Natural killer cell treated with Interleukin-12 subunit alpha and Interleukin-12 subunit beta and Interleukin-15 and Interleukin-18, amount 100 ng/mL, for 72 hours (primary cell): ENCODE measurements around the gene CACNA1B. TPM values are rescaled to one million over a fixed set of nuclear protein-coding genes. Genes with fewer than 3 reads are reported as not detected.

Source experiments
- ATAC-seq, 2 donors: fragments of 150-1000 bp; cut with Tn5 transposase in 1 of 2; sonication (Bioruptor Pico), chemical (Tn5 transposase) in 1 of 2; 2 replicates each; pipeline ENCODE4 v1.10.0; 2021
- DNase-seq: peaks from one replicate; pipeline ENCODE4 v3.0.0; 2022; ENCODE audit warnings: low spot score
- H3K27ac Mint-ChIP-seq, 2 donors: 1 replicate in 1 of 2; 2 replicates in 1 of 2; pipeline ENCODE4 v1.8.0; 2022; ENCODE audit warnings: mixed read lengths in 2 of 2, mild to moderate bottlenecking in 1 of 2, moderate library complexity in 1 of 2
- H3K27me3 Mint-ChIP-seq, 2 donors: 1 replicate in 1 of 2; 2 replicates in 1 of 2; pipeline ENCODE4 v1.8.0; 2022; ENCODE audit warnings: mixed read lengths in 2 of 2
- H3K36me3 Mint-ChIP-seq: one replicate; pipeline ENCODE4 v1.8.0; 2022; ENCODE audit warnings: mixed read lengths
- H3K4me1 Mint-ChIP-seq, 2 donors: 1 replicate in 1 of 2; 2 replicates in 1 of 2; pipeline ENCODE4 v1.8.0; 2022; ENCODE audit warnings: low read depth in 2 of 2, mixed read lengths in 2 of 2, mild to moderate bottlenecking in 1 of 2
- H3K4me3 Mint-ChIP-seq: one replicate; pipeline ENCODE4 v1.8.0; 2022; ENCODE audit warnings: mixed read lengths
- H3K9me3 Mint-ChIP-seq: 2 replicates; pipeline ENCODE4 v1.8.0; 2022; ENCODE audit warnings: mixed read lengths
- total RNA-seq, 2 donors: library from RNA; stranded (reverse); gene quantifications; one replicate each; pipeline ENCODE4 v1.2.3, GENCODE V29; 2022

CACNA1B gene
- total RNA-seq, 2 donors from 2014 or later, result 0.11 to 0.90 TPM

DNA sequence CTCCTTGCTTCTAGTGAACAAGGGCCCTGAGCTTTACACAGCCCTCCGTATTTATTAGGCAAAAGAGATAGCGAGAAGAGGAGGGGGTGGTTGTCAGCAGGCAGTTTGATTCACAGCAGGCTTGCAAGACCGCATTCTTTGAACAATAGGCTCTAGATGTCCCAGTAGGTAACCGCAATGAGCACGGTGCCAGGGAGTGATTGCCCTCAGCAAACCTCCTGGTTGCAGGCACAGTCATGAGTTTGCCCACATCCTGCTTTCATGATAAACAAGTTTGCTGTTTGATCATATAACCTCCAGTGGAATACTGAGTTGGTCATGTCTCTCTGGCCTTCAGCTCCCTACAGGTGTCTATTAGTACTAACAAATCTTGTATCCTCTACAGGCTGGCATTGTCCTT lies 66.1 kb downstream of the CACNA1B start:
- peaks cover 4% of the 10 kb centered on the region for H3K36me3 Mint-ChIP-seq
- no peak overlapping the region for H3K27ac Mint-ChIP-seq
- DNase-seq (no peak), ATAC-seq (no peak)
- H3K9me3 Mint-ChIP-seq, result no peaks in the 10 kb centered on the region
- peaks cover 6 to 15% of the 10 kb centered on the region in 2 donors for H3K27me3 Mint-ChIP-seq
- H3K4me3 Mint-ChIP-seq, result no peak overlapping the region
- no peaks in the 10 kb centered on the region for H3K4me1 Mint-ChIP-seq

GRCh38 chr9:137945581-137945980 lies 68.0 kb downstream of the CACNA1B start:
- Mint-ChIP-seq H3K27ac (no peak overlapping the region), H3K4me1 (no peaks in the 10 kb centered on the region), H3K4me3 (no peak overlapping the region), H3K9me3 (no peaks in the 10 kb centered on the region), H3K36me3 (peaks cover 4% of the 10 kb centered on the region), H3K27me3 (peaks cover 6 to 8% of the 10 kb centered on the region in 2 donors)
- DNase-seq, result no peak
- no peak for ATAC-seq

DNA sequence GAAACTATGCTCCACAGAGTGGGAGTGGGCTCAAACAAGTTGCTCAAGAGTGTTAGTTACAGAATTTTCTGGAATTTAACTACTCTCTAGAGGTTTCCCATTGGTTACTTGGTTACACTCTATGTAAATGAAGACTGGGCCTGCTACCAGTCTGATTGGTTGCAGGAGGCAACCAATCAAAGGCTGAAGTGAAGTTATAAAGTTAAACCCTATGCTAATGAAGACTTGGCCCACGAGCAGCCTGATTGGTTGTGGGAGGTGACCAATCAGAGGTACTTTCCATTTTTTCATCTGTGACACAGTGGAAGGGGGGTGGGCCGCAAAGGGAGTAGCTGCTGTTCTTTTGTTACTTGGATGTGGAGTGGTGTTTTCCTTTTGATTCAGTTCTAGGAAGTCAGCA lies 69.4 kb downstream of the CACNA1B start:
- DNase-seq, result no peak
- Mint-ChIP-seq H3K27ac (no peak overlapping the region), H3K9me3 (no peaks in the 10 kb centered on the region), H3K36me3 (peaks cover 4% of the 10 kb centered on the region), H3K4me3 (no peak overlapping the region), H3K27me3 (peaks cover 0 to 2% of the 10 kb centered on the region in 2 donors), H3K4me1 (no peaks in the 10 kb centered on the region)
- no peak for ATAC-seq

DNA sequence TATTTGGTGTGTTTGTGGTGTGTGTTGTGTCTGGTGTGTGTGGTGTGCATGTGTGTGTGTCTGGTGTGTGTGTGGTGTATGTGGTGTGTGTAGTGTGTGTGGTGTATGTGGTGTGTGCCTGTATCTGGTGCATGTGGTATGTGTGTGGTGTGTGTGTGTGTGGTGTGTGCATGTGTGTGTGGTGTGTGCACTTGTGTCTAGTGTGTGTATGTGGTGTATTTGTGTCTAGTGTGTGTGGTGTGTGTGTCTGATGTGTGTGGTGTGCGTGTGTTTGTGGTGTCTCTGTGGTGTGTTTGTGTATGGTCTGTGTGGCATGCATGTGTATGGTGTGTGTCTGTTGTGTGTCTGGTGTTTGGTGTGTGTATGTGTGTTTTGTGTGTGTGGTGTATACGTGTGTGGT lies 71.1 kb downstream of the CACNA1B start:
- Mint-ChIP-seq H3K36me3 (no peaks in the 10 kb centered on the region), H3K27me3 (no peaks in the 10 kb centered on the region), H3K9me3 (no peaks in the 10 kb centered on the region), H3K27ac (no peak overlapping the region), H3K4me1 (peaks cover 0 to 3% of the 10 kb centered on the region in 2 donors), H3K4me3 (no peak overlapping the region)
- DNase-seq, result no peak
- ATAC-seq, result no peak

- ATAC-seq, result no peak
- DNase-seq, result no peak
- no peaks in the 10 kb centered on the region for H3K36me3 Mint-ChIP-seq
- H3K4me3 Mint-ChIP-seq, result no peak overlapping the region
- no peaks in the 10 kb centered on the region for H3K9me3 Mint-ChIP-seq
- H3K4me1 Mint-ChIP-seq, result peaks cover 0 to 3% of the 10 kb centered on the region in 2 donors
- no peak overlapping the region for H3K27ac Mint-ChIP-seq
- H3K27me3 Mint-ChIP-seq, result no peaks in the 10 kb centered on the region
Measured at GRCh38 chr9:137949260-137949659, 71.7 kb downstream of the CACNA1B start.

- no peak for ATAC-seq
- H3K4me3 Mint-ChIP-seq, result no peak overlapping the region
- no peak for DNase-seq
- H3K36me3 Mint-ChIP-seq, result no peaks in the 10 kb centered on the region
- H3K9me3 Mint-ChIP-seq, result no peaks in the 10 kb centered on the region
- peaks cover 0 to 3% of the 10 kb centered on the region in 2 donors for H3K4me1 Mint-ChIP-seq
- H3K27me3 Mint-ChIP-seq, result no peaks in the 10 kb centered on the region
- H3K27ac Mint-ChIP-seq, result no peak overlapping the region
Measured at GRCh38 chr9:137951107-137951506, 73.5 kb downstream of the CACNA1B start.

GRCh38 chr9:137951597-137952490 lies 74.3 kb downstream of the CACNA1B start:
- H3K9me3 Mint-ChIP-seq, result no peaks in the 10 kb centered on the region
- DNase-seq (no peak), ATAC-seq (no peak)
- no peak overlapping the region for H3K27ac Mint-ChIP-seq
- no peak overlapping the region for H3K4me3 Mint-ChIP-seq
- H3K36me3 Mint-ChIP-seq, result no peaks in the 10 kb centered on the region
- peaks cover 0 to 3% of the 10 kb centered on the region in 2 donors for H3K4me1 Mint-ChIP-seq
- no peaks in the 10 kb centered on the region for H3K27me3 Mint-ChIP-seq

DNA sequence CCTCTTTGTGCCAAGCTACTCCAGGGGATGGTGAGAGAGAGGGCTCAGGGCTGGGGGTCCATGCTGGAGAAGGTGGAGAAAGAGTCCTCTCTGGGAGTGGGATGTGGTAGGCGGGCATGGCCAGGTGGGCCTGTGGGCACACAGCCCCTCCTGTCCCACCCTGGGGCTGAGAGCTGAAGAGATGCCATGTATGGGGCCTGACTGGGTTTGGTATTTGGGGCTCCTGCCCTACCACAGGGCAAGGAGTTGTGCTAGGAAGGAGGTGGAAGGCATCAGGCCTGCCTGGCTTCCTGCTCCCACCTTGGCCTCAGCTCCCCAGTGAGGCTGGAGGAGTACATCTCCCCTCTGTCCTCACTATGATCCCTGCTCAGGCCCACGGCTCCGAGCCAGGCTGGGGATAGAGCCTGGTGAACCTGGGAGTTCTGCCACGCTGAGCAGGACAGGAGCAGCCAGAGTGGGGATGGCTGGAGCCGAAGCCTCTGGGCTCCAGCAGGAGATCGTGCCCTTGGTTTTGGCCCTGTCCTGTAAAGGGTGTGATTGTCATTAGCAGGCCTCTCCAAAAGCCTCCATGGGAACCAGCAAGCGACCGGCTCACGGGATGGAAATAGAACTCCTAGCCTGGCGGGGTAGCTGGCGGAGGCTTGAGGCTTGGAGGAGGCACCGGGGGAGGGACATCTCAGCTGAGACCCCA lies 75.5 kb downstream of the CACNA1B start:
- H3K36me3 Mint-ChIP-seq, result no peaks in the 10 kb centered on the region
- DNase-seq (no peak), ATAC-seq (no peak)
- peaks cover 0 to 3% of the 10 kb centered on the region in 2 donors for H3K4me1 Mint-ChIP-seq
- H3K27me3 Mint-ChIP-seq, result no peaks in the 10 kb centered on the region
- H3K27ac Mint-ChIP-seq, result no peak overlapping the region
- H3K4me3 Mint-ChIP-seq, result no peak overlapping the region
- H3K9me3 Mint-ChIP-seq, result no peaks in the 10 kb centered on the region

DNA sequence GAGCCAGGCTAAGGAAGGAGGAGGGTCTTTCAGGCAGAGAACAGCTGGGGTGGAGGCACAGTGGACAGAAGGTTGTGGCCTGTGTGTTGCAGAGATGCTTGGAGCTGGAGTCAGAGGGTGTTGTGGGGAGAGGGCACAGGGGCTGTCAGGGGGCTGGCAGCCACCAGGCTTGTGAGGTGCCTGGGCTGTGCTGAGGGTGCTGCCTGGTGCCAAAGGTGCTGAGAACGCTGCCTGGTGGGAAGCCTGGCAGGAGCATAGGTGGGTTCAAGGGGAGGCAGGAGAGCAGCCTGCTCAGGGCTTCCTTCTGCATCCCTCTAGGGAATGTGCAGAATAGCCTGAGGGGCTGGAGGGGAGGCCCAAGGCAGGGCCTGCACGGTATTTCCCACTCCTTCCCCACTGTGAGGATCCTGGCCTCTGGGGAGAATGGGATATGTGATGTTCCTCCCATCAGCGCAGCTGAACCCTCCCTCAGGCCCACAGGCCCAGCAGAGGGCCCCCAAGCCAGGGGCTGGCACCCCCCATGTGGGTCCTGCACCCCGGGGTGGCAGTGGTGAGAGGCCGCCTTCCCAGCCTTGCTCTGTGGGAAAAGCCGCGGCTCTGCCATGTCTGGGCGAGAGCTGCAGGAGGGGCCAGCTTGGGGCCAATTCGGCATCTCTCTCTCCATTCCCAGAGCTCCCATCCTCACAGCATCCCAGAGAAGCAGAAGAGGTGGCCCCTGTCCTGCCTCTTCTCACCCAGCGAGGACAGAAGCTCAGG lies 76.3 kb downstream of the CACNA1B start:
- ATAC-seq, result no peak
- no peak overlapping the region for H3K4me3 Mint-ChIP-seq
- DNase-seq, result no peak
- H3K36me3 Mint-ChIP-seq, result no peaks in the 10 kb centered on the region
- peaks cover 0 to 3% of the 10 kb centered on the region in 2 donors for H3K4me1 Mint-ChIP-seq
- H3K27ac Mint-ChIP-seq, result no peak overlapping the region
- no peaks in the 10 kb centered on the region for H3K9me3 Mint-ChIP-seq
- H3K27me3 Mint-ChIP-seq, result no peaks in the 10 kb centered on the region

DNA sequence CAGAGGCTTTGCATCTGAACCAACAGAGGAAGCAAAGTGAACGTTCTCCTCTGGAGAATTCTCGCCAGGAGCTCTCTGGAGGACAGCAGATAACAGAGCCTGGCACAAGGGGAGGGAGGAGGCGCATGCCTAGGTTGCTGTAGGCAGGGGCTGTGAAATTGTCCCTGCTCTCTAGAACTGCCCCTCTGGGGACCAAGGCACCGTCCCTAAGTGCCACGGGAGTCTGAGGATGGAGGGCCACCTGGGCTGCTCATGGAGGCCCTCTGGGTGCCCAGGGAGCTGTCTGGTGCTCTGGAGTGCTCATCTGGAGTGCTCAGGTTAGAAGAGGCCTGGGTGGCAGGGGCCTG lies 77.6 kb downstream of the CACNA1B start:
- Mint-ChIP-seq H3K4me3 (no peak overlapping the region), H3K9me3 (no peaks in the 10 kb centered on the region), H3K27ac (no peak overlapping the region), H3K4me1 (peaks cover 0 to 3% of the 10 kb centered on the region in 2 donors), H3K36me3 (no peaks in the 10 kb centered on the region), H3K27me3 (peaks cover 0 to 2% of the 10 kb centered on the region in 2 donors)
- DNase-seq (no peak), ATAC-seq (peak in 1 of 2 donors; percentile 4)

DNA sequence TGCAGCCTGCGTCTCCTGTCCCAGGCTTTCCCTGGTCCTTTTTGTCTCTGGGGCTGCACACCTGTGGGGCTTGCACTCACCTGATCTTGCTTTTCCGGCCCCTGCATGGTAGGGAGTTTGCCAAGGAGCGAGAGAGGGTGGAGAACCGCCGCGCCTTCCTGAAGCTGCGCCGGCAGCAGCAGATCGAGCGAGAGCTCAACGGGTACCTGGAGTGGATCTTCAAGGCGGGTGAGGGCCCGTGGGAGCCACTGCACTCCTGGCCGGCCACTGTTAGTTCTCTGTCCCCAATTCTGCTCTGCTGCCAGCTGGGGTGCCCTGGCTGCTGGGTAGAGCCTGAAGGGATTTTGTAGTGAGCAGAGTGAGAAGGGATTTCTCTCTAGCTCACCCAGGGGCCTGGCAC lies 78.0 kb downstream of the CACNA1B start:
- Mint-ChIP-seq H3K4me1 (peaks cover 0 to 3% of the 10 kb centered on the region in 2 donors), H3K27ac (no peak overlapping the region), H3K27me3 (peaks cover 0 to 2% of the 10 kb centered on the region in 2 donors), H3K4me3 (no peak overlapping the region), H3K36me3 (no peaks in the 10 kb centered on the region), H3K9me3 (no peaks in the 10 kb centered on the region)
- no peak for ATAC-seq
- no peak for DNase-seq

DNA sequence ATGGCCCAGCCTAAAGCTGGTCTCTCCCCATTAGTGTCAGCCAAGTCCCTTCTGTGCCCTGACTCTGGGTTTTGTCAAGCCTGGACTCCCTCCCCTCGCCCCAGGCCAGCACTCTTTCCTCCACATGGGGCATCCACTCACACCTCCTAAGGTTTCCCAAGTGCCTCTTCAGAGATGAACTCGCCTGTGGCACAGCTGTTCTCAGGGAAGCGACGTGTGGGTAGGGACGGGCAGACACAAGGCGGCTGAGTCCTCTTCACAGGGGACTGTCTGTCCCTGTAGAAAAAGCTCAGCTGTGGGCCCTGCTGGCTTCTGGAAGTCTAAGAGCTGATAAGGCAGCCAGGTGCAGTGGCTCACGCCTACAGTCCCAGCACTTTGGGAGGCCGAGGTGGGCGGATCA lies 78.5 kb downstream of the CACNA1B start:
- no peaks in the 10 kb centered on the region for H3K9me3 Mint-ChIP-seq
- DNase-seq, result no peak
- no peak for ATAC-seq
- no peak overlapping the region for H3K4me3 Mint-ChIP-seq
- H3K27ac Mint-ChIP-seq, result no peak overlapping the region
- peaks cover 0 to 3% of the 10 kb centered on the region in 2 donors for H3K4me1 Mint-ChIP-seq
- peaks cover 0 to 2% of the 10 kb centered on the region in 2 donors for H3K27me3 Mint-ChIP-seq
- no peaks in the 10 kb centered on the region for H3K36me3 Mint-ChIP-seq

DNA sequence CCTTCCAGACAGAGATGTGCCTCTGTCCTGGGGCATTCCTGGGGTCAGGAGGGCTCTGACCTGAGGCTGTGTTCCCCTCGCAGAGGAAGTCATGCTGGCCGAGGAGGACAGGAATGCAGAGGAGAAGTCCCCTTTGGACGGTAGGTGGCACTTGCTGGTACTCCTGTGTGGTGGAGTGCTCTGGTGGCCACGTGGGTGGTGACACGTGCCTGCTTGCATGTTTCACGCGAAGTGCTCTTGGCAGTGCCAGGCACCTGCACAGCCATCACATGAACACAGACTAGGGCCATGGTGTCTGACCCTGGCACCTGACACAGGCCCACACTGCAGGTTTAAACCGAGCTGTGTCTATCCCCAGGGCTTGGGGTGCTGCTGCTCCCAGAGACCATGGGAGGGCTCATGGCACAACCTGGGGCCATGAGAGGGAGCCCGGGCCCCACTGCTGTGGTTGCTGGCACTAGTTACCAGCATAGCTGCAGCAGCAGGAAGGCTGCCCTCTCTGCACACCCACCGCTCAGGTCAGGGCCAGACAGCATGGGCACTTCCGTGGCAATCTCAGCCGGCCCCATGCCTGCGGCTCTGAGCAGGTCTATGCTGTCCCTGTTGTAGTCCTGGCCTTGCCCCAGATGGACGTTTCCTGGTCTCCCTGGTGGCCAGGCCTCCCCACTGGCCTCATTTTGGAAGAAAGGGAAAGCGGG lies 79.3 kb downstream of the CACNA1B start:
- peaks cover 0 to 2% of the 10 kb centered on the region in 2 donors for H3K27me3 Mint-ChIP-seq
- no peak for DNase-seq
- no peak for ATAC-seq
- no peak overlapping the region for H3K4me3 Mint-ChIP-seq
- no peak overlapping the region for H3K27ac Mint-ChIP-seq
- no peaks in the 10 kb centered on the region for H3K9me3 Mint-ChIP-seq
- H3K36me3 Mint-ChIP-seq, result no peaks in the 10 kb centered on the region
- H3K4me1 Mint-ChIP-seq, result peaks cover 0 to 3% of the 10 kb centered on the region in 2 donors
